GM19452 (cell line): Measurements from ENCODE around the gene GPSM3.
"Not testable (repeated sequence)": the region's sequence is repeated elsewhere in the genome, so short reads cannot be mapped to it uniquely, and the experiment has no call there.

Experiments
- ATAC-seq: cut with Tn5 transposase; IDR thresholded peaks from one replicate; pipeline ENCODE4 v1.9.1; 2021; ENCODE audit not compliant: unreplicated experiment

Gene GPSM3

GRCh38 chr6:32152769-32153563 lies 39.5 kb downstream of the GPSM3 start:
- no peak for ATAC-seq

DNA sequence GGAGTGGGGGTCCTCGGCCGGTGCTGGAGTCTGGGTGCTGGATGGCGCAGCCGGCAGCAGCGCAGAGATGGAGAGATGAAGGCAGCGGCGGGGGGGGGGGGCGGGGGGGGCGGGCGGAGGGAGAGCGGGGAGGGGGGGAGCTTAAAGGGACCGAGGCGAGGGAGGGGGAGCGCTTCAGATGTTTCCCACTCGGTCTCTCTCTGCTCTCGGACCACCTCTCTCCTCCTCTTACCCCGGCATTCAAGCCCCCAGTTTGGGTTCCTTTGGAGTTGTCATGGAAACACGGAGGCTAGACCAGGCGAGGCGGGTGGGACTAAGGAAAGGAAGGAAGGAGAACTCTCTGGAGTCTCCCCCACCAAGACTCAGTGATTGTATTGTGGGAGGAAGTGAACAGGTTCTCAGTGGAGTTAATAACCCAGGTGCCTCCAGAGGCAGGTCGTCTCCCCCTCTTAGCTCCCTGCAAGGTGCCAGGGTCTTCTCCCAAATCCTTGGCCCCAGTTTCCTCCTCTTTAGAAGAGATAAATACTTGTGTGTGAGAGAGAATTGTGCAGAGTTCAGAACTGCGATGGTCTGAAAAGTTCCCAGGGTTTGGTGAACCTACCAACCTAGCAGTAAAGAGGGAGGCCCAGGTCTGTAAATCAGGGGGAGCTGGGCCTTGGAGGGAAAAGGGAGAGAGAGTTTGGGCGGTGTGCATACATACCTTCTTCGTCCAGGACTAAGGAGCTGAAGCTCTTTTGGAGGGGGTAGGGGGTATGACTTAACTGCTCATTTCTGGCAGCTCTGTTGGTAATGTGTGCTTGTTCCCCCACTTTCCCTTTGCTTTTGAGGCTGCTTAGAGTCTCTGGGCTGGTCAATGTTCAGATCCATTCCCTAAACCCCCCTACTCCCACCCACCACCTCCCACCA lies 40.3 kb downstream of the GPSM3 start, which contains the start of gene PRRT1:
PRRT1 (minus strand) TSS at position 77 of the 906 bp plus-strand sequence. CDS start 112 bp downstream, outside the sequence.
- ATAC-seq, result no peak

GRCh38 chr6:32151181-32151862 lies 41.1 kb downstream of the GPSM3 start:
- no peak for ATAC-seq

GRCh38 chr6:32149932-32150870 lies 42.2 kb downstream of the GPSM3 start:
- ATAC-seq, result no peak

DNA sequence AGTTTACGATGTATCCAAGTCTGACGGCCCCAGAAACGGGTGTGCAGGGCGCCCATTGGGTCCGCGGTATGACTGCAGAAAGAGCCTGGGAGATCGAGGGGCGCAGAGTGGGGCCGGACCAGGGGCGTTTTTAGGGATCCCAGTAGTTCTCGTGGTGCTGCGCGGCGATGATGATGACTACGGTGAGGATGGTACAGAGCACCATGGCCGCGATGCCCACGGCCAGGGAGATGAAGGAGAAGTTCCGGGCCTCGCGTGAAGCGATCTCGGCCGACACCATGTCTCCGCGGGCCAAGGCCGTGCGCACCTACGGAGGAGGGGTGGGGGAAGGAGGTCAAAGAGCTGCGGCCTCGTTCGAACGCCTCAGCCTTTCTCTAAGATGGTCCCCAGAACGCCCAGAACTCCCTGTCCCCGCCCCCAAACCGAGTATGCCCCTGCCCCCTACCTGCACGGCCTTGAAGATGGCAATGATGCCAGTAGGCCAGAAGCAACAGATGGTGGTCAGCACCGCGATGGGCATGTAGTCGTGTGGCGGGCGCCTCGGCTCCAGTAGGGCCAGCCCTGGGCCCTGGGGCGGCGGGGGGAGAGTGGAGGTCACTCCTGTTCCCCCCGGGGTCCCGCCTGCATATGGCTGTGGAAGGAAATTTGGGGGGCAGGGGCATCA lies 43.2 kb downstream of the GPSM3 start:
- no peak for ATAC-seq

DNA sequence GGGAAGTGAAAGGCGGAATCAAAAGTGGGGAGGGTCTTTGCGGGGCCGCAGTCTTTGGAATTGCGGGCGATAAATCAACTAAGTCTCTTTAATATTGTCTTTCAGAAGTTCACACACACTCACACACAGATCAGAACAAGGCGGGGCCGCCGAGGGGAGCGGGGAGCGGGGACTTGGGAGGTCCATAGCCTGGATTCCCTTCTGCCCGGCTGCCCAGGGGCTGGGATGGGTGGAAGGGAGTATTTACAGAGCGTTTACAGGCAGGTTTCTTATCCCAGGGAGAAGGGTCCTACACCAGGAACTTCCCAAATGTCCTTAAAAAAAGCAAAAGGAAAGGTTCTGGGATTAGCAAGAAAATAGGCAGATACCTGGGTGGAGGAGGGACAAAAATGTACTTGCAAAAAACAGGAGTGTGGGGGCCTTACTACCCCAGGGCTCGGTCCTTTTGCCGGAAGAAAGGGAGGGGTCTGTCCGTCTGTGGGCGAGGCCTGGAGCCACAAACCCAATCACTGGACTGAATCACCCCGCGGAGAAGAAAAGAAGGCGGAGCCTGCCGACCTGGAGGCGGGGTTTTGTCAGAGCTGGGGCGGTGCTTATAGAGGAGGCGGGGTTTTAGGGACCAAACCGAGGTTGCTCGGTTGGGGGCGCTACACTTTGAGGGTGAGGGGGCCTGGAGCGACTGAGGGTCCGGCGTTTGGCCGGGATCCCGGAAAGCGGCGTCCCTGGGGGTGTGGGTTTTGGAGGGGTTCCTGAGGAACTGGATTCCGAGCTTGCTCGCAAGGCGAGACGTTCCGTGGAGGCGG lies 44.0 kb downstream of the GPSM3 start:
- ATAC-seq, result no peak

DNA sequence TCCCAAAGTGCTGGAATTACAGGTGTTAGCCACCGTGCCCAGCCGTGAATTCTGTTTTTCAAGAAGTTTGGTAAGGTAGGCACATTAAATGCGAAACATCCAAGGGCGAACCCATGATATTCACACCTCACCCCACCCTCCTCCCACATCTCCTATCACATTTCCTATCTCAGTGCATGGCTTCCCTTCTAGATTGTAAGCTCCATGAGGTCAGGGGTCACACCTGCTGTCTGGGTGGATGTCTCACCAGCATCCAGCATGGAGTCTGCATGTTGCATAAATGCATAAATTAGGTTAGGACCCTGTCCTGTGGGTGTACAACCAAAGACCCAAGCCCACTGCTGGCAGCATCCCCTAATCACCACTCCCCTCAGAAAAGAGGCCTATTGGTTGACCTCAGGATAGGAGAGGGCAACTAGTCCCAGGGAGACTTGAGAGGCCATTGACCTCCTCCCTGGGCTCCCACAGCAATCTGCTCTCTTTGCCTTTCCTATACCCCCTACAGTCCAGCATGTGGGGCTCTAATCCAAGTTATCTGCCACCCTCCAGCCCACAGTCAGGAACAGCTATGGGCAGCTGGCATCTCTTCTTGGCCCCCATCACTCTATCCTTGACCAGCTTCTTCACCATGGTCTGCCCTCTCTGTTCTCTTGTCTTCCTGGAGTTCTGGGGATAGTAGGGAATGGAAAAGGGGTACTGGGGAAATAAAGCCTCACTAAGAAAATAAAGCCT lies 44.9 kb downstream of the GPSM3 start:
- no peak for ATAC-seq

DNA sequence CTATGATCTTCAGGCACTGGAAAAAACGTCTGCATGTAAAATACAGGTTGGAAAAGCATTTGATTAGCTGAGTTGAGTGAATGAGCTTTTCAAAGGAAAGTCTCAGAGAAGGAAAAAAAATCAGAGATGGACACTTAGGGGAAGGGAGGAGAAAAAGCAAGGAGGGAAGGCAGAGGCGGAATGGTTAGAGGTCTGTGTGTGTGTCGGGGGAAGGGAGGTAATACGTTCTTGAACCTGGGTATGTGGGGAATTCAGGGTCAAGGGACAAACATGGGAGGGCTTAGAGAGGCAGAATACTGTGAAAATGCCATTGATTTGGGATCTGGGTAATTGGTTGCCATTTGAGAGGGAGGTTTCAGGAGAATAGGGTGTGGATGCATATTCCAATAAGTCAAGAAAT lies 45.8 kb downstream of the GPSM3 start:
- ATAC-seq, result no peak

- ATAC-seq, result no peak
Observed at GRCh38 chr6:32146287-32146686, 46.2 kb downstream of the GPSM3 start.

DNA sequence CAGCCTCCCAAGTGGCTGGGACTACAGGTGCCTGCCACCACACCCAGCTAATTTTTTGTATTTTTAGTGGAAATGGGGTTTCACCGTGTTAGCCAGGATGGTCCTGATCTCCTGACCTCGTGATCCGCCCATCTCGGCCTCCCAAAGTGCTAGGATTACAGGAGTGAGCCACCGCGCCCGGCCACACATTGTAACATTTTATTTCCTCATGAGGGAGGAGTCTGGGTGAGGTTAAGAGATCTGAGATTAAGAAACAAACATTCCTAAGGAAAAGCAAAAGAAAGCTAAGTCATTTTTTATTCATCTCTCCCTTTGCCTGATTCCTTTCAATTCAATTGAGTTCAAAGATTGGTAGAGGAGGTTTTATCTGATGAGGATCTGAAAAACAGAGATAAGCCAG lies 48.2 kb downstream of the GPSM3 start:
- ATAC-seq, result not testable (repeated sequence)
